ENCODE data around the gene MAD1L1. TPM values are rescaled to one million over a fixed set of nuclear protein-coding genes. Genes with fewer than 3 reads are reported as not detected.

The MAD1L1 gene
- total and polyA plus RNA-seq, 2 donors (not counting 3 experiments of a cell fraction or from before 2014, with no cell fraction given) = 34.1 to 42.3 TPM

DNA sequence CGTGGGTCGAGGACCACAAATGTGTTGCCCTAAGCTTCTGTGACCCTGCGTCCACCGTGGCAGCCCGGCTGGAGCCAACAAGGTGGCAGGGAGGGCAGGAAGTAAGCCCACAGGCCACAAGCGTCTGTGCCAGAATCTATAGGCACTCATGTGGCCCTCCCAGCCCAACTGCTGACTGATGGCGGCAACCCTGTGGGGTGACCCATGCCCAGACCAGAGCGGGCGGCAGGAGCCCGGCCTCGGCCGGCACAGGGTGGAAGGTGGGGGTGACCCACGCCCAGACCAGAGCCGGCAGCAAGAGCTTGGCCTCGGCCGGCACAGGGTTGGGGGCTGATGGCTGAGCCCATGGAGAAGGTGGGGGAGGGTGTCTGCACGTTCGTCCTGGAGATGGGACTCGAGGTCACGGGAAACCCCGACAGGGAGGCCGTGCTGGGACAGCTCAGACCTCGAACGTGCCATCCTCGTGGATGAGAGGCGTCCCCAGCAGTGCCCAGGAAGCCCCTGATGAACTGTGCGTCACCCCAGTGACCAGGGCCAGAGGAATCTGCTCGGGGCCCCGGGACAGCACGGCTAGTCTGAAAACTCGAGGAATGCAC, 381.7 kb downstream of the MAD1L1 start:
- H3K36me3 ChIP-seq (ENCODE audit: control insufficient read depth in 2 of 2, extremely low read depth in 1 of 2, insufficient read depth in 2 of 2, low read length in 2 of 2) = no peaks in the 10 kb centered on the region
- H3K27me3 ChIP-seq (ENCODE audit: control insufficient read depth in 2 of 2, insufficient read depth in 2 of 2, low read length in 2 of 2) = no peaks in the 10 kb centered on the region
- ChIA-PET CTCF (no interaction called here), POLR2A (no interaction called here)
- DNase-seq (ENCODE audit: low read depth, low spot score) = no peak
- no peaks in the 10 kb centered on the region for H4K20me1 ChIP-seq (replicated peaks; ENCODE audit: control insufficient read depth, extremely low read depth, insufficient read depth, low read length)
- intact Hi-C loops (cut with micrococcal nuclease) = no loop called here
- no peak overlapping the region for H2AFZ ChIP-seq (ENCODE audit: low read depth, low read length)
- no peaks in the 10 kb centered on the region for H3K9me3 ChIP-seq (replicated peaks; ENCODE audit: control insufficient read depth, insufficient read depth, low read length)
- dilution Hi-C loops (cut with MboI; ENCODE audit: extremely low pct_ligation_motif_present, low sequenced_read_pairs) = no loop called here
- no peak for TF ChIP-seq MAX (IDR thresholded peaks at IDR 0.05; ENCODE audit: insufficient read depth, insufficient read length)
- TF ChIP-seq, protein P1, sequence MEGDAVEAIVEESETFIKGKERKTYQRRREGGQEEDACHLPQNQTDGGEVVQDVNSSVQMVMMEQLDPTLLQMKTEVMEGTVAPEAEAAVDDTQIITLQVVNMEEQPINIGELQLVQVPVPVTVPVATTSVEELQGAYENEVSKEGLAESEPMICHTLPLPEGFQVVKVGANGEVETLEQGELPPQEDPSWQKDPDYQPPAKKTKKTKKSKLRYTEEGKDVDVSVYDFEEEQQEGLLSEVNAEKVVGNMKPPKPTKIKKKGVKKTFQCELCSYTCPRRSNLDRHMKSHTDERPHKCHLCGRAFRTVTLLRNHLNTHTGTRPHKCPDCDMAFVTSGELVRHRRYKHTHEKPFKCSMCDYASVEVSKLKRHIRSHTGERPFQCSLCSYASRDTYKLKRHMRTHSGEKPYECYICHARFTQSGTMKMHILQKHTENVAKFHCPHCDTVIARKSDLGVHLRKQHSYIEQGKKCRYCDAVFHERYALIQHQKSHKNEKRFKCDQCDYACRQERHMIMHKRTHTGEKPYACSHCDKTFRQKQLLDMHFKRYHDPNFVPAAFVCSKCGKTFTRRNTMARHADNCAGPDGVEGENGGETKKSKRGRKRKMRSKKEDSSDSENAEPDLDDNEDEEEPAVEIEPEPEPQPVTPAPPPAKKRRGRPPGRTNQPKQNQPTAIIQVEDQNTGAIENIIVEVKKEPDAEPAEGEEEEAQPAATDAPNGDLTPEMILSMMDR (IDR thresholded peaks at IDR 0.05; ENCODE audit: extremely low read depth in 1 of 2, insufficient read depth in 1 of 2, low read depth in 1 of 2, low read length in 2 of 2) = no peak
- TF ChIP-seq EZH2 (IDR thresholded peaks at IDR 0.05; ENCODE audit: borderline replicate concordance, low read depth, low read length, severe bottlenecking) = no peak
- no peak for TF ChIP-seq GATA2 (IDR thresholded peaks at IDR 0.05; ENCODE audit: insufficient read depth, insufficient read length, low read depth, low read length)
- TF ChIP-seq MYC (IDR thresholded peaks at IDR 0.05; ENCODE audit: low read depth, low read length) = no peak
- no peak for TF ChIP-seq POLR2AphosphoS5 (IDR thresholded peaks at IDR 0.05; ENCODE audit: insufficient read depth, low read depth, low read length)
- BruUV-seq (replicated peaks) = no TSS peak
- H3K79me2 ChIP-seq (ENCODE audit: control insufficient read depth, insufficient read depth, low read length) = no peaks in the 10 kb centered on the region
- H3K4me1 ChIP-seq (ENCODE audit: control insufficient read depth, extremely low read depth, insufficient read depth, low read length) = no peaks in the 10 kb centered on the region
- no peak overlapping the region for H3K4me2 ChIP-seq (ENCODE audit: insufficient read depth, low read length)
- no peak overlapping the region for H3K4me3 ChIP-seq (replicated peaks in 1 of 3; ENCODE audit: insufficient read depth in 1 of 3, low read depth in 1 of 3, low read length in 3 of 3)
- H3K27ac ChIP-seq (ENCODE audit: insufficient read depth, low read depth, low read length) = no peak overlapping the region
- H3K9ac ChIP-seq (replicated peaks; ENCODE audit: extremely low read depth, insufficient read depth, low read length) = no peak overlapping the region
- H3K9me1 ChIP-seq (replicated peaks; ENCODE audit: control insufficient read depth, extremely low read depth, insufficient read depth, low read length) = no peaks in the 10 kb centered on the region
- no peak for FAIRE-seq
